GM21723 (cell line): ENCODE data around the gene CRAT.

Source experiments
- ATAC-seq: cut with Tn5 transposase; IDR thresholded peaks from one replicate; pipeline ENCODE4 v1.9.1; 2021; ENCODE audit warnings: mild to moderate bottlenecking, moderate library complexity; ENCODE audit not compliant: unreplicated experiment

Gene CRAT

GRCh38 chr9:129094387-129095169, 16.0 kb downstream of the CRAT start:
- no peak for ATAC-seq

GRCh38 chr9:129093602-129094386, 16.8 kb downstream of the CRAT start:
- no peak for ATAC-seq

- no peak for ATAC-seq
Measured at GRCh38 chr9:129089246-129089645, 21.3 kb downstream of the CRAT start.

GRCh38 chr9:129084087-129084486, 26.5 kb downstream of the CRAT start:
- no peak for ATAC-seq

GRCh38 chr9:129081388-129081904, 29.1 kb downstream of the CRAT start:
- ATAC-seq = peak; percentile 1

GRCh38 chr9:129080601-129081387, 29.8 kb downstream of the CRAT start, which contains the start of gene DOLPP1:
Gene DOLPP1 (plus strand): TSS chr9:129081111. CDS start chr9:129081132, 21 bp downstream.
- ATAC-seq = peak; percentile 89

- ATAC-seq = no peak
Measured at GRCh38 chr9:129080298-129080600, 30.3 kb downstream of the CRAT start.

- no peak for ATAC-seq
Measured at GRCh38 chr9:129079829-129080228, 30.8 kb downstream of the CRAT start.

- ATAC-seq = no peak
Measured at GRCh38 chr9:129078691-129079503, 31.7 kb downstream of the CRAT start.

- no peak for ATAC-seq
Measured at GRCh38 chr9:129077236-129077635, 33.4 kb downstream of the CRAT start.

- ATAC-seq = no peak
Measured at GRCh38 chr9:129076640-129077037, 34.0 kb downstream of the CRAT start.

GRCh38 chr9:129075996-129076639, 34.5 kb downstream of the CRAT start:
- ATAC-seq = no peak

- ATAC-seq = no peak
Measured at GRCh38 chr9:129074106-129074505, 36.5 kb downstream of the CRAT start.

- ATAC-seq = no peak
Measured at GRCh38 chr9:129073404-129073803, 37.2 kb downstream of the CRAT start.

- ATAC-seq = no peak
Measured at GRCh38 chr9:129072171-129072570, 38.4 kb downstream of the CRAT start.

GRCh38 chr9:129071526-129072126, 39.0 kb downstream of the CRAT start:
- ATAC-seq = no peak

- no peak for ATAC-seq
Measured at GRCh38 chr9:129070696-129071525, 39.7 kb downstream of the CRAT start.

GRCh38 chr9:129069862-129070641, 40.5 kb downstream of the CRAT start:
- no peak for ATAC-seq
